HK-2 (cell line): Measurements from ENCODE around the gene C1orf185.
"Not testable (repeated sequence)": the region's sequence is repeated elsewhere in the genome, so short reads cannot be mapped to it uniquely, and the experiment has no call there.

Experiments used
- DNase-seq: peaks from one replicate; pipeline ENCODE4 v3.0.0-alpha.2; 2018; ENCODE audit not compliant: unreplicated experiment

The C1orf185 gene

DNA sequence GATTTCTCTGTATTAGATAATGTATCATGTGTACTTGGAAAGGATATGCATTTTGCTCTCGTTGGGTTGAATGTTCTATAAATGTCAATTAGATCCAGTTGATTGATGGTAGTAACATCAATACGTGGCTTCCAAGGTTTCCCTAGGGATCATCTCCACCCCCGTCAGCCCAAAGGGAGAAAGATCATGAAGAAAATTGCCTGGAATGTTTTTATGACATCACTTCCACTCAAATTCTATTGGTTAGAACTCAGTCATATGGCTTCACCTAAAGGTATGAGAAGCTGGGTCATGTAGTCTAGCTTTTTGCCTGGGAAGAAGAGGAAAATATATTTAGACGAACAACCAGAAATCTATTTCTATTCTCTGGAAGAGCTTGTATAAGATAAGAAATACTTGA is at the start of gene C1orf185:
Gene C1orf185 (plus strand): TSS at position 253 of the 400 bp plus-strand sequence. CDS start 6 bp downstream, at position 259.
- no peak for DNase-seq

DNA sequence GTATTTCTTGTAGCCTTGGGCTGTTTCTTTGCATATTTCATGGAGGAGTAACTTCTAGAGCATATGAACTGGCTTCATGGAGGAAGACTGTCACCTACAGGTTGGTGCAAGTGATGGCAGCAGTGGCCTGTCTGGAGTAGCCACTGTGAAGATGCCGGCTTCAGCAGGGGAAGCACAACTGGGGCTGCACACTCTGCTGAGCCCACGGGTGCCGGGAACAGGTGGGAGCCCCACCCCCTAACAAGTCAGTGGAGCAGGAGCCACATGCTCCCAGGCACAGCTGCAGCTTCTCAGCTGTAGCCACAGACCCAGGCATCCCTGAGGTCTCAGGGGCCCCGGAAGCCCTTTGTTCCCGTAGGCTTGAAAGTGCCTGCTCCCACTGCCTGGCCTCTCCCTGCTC is 43.2 kb upstream of the C1orf185 start:
- no peak for DNase-seq

DNA sequence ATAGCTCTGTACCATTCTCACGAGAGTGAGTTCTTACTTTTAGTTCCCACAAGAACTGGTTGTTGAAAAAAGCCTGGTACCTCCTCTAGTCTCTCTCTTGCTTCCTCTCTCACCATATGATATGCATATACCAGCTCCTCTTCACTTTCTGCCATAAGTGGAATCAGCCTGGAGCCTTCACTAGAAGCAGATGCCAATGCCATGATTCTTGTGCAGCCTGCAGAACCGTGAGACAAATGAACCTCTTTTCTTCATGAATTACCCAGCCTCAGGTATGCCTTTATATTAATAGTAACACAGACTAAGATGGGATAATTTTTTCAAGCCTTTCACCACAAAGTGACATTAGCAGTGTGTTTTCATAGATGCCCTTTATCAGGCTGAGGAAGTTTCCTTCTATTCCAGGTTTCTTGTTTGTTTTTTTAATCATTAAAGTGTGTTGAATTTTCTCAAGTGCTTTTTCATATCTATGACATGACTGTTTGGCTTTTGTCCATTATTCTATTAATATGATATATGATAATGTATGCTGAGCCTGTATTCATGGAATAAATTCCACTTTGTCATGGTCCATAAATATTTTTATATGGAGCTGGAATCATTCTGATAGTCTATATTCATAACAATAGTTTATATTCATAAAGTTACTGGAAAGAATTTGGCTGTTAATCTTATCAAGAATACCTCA is 40.7 kb upstream of the C1orf185 start:
- DNase-seq = no peak

DNA sequence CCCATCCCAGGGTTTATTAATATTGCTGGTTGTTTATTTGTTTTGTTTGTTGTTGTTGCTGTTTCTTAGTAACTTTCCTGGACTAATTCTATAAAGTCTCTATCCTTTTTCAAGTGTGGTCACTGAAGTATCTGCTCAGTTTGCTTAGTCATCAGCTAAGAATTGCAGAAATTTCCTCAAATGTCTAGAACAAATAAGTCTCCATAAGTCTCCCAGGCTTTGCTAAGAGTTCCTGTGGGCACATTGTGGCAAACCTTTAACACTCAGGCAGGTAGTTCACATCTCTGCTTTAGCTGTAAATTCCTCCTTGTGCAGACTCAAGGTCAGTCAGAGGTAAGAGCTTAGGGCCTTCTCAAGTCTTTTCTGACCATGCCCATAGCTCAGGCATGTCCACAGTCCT is 38.9 kb upstream of the C1orf185 start:
- DNase-seq = peak; percentile 46

DNA sequence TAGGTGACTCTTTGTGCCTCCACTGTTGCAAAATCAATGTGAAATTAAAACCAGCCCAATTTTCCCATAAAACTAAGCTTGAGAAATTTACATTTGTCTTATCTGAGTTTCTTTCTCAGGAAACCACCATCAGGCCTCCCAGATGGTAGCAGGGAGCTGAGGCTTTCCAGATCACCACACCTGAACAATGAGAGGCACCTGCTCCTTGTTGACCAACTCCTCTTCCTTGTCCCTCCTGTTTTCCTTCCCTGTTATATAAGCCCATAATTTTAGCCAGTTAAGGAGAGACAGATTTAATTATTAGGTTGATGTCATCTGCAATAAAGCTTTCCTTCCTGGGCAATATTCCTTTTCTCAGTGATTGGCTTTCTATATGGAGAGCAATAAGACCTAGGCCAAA is 32.0 kb upstream of the C1orf185 start:
- DNase-seq = no peak

DNA sequence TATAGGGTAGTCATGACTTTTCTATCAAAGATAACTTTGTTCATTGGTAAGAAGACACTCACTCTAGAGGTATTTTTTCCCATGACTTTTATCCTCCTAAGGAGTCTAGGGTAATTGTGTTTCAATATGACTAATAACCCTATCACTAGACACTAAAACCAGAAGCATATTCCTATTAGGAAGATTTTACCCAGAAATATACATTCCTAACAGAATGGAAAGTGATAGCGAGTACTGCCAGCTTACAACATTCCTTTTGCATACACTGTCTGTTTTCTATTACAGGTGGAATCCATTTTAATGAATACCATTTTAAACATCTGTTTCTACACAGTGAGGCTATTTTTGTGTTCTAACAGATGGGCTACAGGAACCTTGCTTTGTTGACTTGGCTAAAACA is 31.4 kb upstream of the C1orf185 start:
- no peak for DNase-seq

DNA sequence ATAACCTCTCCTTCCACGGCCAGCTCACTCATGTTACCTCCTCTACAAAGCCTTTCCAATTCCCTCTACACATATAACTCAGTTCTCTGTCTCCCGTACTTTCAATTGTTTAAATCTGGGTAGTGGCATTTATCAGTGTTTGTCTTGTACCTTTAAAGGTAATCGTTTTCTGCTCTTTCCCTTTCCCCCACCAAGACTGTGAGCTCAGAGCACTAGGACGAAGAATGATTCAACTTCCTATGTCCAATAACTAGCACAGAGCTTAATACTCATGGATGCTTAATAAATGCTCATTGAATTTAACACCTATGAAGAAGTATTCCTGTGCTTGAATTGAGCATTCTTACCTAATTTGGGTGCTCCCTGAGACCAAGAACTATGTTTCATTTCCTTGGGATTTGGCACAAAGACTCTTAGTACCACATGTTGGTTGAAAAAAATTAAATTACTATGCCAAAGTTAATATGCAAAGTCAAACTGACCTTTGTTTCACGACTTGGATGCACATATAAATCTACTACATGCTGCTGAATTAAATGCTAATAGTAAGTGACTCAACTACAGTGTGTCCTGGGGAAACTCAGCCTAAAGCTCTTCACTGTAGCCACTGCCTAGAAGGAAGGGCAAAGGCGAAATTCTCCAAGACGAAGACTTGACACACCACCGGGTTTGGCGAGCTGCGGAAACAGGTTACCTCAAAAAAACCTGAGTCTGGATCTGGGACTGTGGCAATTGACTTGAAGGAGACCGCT is 30.6 kb upstream of the C1orf185 start:
- DNase-seq = no peak

DNA sequence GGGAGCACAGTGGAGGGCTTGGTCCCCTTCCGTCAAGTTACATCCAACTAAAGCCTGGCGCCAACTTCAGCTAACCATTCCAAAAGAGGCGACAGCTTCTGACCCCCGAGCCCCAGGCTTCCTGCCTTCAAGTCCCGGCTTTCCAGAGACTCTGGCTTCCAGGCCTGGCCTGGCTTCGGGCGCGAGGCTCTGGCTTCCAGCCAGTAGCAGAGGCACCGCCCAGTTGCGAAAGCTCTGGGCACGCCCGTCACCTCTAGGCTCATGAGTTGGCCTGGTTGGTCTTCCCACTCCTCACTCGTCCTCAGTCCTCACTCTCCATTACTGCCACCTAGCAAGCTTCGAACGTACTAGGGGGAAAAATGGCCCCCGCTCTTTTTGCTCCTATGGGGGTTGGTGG is 30.0 kb upstream of the C1orf185 start:
- no peak for DNase-seq

DNA sequence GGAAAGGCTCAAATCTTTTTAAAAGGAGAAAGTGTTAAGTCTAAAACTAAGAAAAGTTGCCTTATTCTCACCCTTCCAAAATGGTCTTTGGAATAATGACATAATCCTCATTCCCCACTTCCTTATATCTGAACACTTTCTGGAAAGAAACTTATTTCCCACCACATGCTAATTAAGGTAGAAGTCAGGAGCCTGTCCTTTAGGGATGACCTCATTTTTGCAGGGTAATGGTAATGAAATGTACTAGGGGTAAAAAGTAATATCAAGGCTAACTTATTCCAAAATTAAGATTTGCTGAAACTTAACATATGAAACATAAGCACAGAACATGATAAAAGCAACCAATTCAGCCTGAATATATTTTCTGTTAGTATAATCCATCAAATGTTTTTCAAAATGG is 29.4 kb upstream of the C1orf185 start:
- DNase-seq = no peak

DNA sequence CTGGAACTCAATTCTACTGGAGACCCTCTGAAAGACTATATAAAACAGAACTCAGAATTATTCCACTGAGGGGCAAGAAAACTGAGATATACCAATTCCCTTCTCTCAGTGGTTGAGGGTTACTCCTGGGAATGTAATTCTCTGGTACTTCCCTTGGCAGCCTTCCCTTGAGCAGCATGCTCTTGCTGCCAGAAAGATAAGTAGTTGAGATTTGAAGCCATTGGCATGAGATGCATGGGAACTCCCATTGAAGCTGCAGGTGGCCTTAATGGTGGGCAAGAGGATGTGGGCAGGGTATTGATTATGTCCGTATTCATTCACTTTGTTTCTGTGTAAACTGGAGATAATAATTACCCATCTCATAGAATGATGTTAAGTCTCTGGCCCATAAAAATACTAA is 28.6 kb upstream of the C1orf185 start:
- no peak for DNase-seq

DNA sequence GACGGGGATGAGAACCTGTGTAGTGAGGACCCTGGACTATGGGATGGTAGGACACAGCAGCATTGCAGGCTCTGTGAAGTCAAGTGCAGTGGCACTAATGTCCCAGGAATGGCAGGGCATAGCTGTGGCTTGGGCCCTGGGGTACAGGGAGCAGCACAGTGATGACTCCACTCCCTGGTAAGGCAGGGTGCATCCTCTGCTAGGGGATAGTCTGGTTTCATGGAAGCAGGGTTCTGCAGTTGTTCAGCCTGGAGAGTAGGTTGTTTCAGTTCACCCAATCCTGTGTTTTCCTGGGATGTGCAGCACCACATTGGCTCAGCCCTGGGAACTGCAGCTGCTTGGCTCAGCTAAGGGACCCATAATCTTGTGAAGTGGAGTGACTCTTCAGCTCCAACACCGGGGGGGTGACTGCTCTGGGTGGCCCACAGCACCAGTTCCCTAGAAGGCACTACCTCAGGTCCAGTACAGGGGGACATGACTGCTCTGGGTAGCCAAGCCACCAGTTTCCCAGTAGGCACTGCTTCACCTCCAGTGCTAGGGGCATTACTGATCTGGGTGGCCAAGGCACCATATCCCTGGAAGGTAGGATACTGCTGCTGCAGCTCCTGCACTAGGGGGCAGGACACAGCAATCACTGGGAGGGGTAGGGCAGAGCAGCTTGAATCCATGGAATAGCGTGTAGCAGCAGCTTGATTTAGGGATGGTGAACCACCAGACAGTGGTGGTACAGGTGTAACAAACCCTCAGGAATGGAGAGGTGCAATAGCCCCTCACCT is 15.3 kb upstream of the C1orf185 start:
- no peak for DNase-seq

DNA sequence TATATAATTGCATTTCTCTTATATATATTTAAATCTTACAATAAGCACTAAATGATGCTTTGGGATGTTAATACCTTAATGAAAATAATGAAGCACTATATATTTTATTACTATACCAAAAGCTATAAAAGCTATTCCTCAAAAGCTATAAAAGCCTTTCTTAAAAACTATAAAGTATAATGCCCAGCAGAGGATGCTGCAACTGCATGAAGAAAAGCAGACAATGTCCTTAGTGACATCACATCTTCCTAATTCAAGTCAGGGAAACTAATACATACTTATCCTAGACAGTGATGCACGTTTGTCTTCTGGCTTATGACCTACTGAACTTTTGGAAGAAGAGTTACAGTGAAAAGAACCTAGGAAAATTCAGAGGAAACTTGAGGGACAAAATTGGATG is 13.6 kb upstream of the C1orf185 start:
- DNase-seq = no peak

DNA sequence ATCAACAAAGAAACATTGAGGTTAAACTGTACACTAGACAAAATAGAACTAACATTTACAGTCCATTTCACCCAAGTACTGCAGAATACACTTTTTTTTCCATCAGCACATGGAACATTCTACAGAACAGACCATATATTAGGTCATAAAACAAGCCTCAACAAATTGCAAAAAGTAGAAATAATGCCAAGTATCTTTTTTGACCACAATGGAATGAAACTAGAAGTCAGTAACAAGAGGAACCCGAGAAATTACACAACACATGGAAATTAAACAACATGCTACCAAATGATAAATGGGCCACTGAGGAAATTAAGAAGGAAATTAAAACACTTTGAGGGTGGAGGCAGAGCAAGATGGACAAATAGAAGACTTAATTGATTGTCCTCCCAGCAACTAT is 8.4 kb upstream of the C1orf185 start:
- no peak for DNase-seq

DNA sequence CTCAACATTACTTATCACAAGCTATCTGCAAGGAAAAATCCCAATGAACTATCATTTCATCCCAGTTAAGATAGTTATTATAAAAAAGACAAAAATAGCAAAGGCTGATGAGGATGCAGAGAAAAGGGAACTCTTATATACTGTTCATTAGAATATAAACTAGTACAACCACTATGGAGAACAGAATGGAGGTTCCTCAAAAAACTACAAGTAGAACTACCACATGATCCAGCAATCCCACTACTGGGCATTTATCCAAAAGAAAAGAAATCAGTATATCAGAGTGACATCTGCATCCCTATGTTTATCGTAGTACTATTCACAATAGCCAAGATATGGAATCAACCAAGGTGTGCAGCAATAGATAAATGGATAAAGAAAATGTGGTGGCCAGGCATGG is 4.9 kb upstream of the C1orf185 start:
- DNase-seq = no peak

DNA sequence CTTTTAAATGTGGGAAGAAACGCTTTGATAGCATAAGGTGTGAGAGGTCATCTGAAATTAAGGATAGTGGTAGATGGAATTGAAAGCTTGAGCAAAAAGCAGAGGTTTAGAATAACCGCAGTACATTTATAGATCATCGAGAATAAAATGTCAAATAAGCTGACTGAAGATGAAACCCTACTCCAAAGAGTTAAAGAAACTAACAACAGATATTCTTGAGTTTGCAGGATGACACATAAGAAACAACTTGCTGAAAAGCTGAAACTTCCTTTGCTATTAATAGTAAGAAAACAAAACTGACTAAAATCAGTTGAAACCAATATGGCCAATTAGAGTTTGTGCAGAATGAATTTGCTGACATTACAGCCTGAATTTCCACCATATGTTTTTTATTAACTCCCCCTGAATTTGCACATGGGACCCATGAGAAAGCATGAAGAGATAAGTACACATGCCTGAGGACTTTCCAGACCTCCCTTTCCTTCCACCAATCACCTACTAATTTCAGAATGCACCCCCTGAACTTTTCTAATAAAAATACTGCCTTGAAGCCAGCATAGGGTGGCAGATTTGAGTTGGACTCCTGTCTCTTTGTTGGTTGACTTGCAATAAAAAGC is 1.7 kb upstream of the C1orf185 start:
- DNase-seq = no peak

DNA sequence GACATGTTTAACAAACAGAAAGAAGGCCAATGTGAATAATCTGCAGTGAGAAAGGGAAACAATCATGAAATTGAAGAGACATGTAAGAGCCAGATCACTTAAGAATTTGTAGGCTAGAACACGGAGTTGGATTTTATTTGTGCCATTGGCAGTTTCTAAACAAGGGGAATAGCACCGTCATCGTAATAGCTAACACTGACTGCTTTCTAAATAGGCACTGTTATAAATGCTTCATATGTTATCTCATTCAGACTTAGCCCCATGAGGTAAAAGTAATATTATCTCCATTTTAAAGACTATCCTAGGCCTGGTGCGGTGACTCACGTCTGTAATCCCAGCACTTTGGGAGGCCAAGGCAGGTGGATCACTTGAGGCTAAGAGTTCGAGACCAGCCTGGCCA is 12.1 kb downstream of the C1orf185 start:
- DNase-seq = no peak

DNA sequence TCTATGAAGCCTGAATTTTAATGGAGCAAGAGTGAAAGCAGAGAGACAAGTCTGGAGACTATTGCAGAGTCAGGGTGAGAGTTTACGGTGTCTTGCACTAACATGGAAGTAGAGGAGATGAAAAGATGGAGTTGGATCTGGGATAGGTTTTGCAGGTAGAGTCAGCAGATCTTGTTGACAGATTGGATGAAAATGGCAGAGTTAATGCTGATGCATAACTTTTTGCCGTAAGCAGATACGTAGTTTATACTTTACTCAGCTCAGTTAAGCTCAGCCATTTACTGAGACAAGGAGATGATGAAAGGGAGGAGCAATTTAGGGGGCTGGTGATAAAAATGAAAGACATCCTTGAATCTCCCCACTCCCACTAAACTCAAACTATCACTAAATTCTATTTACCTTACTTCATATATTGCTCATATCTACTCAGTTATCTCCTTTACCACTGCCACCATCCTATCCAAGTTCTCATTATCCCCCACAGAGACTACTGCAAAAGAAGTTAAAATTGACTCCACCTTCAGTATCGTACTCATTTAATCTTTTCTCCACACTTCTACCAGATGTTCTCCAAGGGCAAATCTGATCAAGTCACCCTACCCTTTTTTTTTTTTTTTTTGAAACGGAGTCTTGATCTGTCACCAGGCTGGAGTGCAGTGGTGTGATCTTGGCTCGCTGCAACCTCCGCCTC is 13.8 kb downstream of the C1orf185 start:
- DNase-seq = no peak

DNA sequence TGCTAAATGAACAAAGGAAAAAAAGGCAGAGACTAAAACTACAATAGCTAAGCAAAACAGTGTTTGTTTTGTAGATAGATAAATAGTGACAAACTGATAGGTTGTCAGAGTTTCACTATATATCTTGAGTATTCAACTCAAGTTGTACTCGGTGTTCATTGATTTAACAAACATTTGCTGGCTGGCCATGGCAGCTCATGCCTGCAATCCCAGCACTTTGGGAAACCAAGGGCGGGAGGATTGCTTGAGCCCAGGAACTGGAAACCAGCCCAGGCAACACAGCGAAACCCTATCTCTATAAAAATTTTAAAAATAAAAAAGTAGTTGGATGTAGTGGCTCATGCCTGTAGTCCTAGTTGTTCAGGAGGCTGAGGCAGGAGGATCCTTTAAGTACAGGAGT is 17.3 kb downstream of the C1orf185 start:
- DNase-seq = no peak

DNA sequence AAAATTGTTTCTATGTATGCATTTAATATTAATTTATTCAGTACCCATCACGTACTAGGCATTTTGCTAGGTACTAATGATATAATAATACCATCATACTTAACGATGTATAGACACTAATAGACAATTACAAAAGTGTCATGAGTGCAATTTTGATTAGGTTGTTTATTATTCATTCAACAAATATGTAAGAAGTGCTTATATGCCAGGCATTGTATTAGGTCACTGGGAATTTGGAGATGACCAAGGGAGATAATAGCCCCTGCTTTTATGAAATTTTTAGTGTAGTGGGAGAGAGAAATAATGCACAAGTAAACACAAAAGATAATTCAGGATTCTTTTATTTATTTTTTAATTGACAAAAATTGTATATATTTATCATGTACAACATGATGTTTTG is 18.6 kb downstream of the C1orf185 start:
- no peak for DNase-seq

DNA sequence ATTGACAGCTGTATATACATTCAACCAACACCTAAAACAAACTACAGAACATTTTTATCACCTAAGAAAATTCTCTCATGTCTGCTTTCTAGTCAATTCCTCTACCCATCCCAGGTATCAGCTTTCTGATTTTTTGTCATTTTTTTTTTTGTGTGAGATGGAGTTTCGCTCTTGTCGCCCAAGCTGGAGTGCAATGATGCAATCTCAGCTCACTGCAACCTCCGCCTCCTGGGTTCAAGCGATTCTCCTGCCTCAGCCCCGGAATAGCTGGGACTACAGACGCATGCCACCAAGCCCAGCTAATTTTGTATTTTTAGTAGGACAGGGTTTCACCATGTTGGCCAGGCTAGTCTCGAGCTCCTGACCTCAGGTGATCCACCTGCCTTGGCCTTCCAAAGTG is 25.1 kb downstream of the C1orf185 start:
- DNase-seq = not testable (repeated sequence)

DNA sequence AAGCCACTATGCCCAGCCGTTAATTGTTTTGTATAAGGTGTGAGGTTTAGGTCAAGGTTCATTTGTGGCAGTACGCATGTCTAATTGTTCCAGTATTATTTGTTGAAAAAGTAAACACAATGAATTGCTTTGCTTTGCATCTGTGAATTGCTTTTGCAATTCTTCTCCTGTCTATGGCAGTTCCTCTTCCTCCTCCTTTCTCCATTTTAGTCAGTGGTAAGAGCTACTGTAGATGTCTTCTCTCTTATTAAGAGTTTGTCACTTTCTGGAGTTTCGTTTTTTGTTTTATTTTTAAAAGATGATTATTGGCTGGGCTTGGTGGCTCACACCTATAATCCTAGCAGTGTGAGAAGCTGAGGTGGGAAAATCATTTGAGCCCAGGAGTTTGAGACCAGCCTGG is 29.2 kb downstream of the C1orf185 start:
- DNase-seq = no peak

DNA sequence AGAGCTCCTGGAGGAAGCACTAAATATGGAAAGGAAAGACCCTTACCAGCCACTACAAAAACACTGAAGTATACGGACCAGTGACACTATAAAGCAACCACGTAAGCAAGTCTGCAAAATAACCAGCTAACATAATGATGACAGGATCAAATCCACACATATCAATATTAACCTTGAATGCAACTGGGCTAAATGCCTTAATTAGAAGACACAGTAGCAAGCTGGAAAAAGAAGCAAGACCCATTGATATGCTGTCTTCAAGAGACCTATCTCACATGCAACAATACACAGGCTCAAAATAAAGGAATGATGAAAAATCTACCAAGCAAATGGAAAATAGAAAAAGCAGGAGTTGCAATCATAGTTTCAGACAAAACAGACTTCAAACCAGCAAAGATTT is 31.0 kb downstream of the C1orf185 start:
- no peak for DNase-seq
